ENCODE measurements around the gene IL32.
"Not testable (repeated sequence)": the region's sequence is repeated elsewhere in the genome, so short reads cannot be mapped to it uniquely, and the experiment has no call there.

The IL32 gene

DNA sequence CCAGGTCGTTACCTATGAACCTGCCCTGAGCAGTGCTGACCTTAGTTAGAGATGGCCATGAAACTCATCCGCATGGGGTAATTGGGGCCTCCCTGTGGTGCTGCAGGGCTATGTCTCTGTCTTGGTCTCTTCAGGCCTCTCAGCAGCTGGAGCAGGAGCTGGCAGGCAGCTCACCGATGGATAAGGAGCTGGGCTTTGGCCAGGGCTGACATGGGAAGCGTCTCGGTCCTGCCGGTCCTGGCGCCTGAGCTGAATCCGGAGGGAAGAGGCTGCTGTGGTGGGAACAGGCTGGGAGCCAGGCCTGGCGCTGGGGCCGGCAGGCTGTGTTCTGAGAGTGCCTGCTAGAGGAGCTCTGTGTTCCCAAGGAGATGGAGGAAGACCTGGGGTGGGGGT lies 10.1 kb downstream of the IL32 start:
- H3K4me3 ChIP-seq (replicated peaks in 1 of 2; ENCODE audit: low read depth in 2 of 2, low read length in 2 of 2), result no peak overlapping the region
- TF ChIP-seq, protein P1, sequence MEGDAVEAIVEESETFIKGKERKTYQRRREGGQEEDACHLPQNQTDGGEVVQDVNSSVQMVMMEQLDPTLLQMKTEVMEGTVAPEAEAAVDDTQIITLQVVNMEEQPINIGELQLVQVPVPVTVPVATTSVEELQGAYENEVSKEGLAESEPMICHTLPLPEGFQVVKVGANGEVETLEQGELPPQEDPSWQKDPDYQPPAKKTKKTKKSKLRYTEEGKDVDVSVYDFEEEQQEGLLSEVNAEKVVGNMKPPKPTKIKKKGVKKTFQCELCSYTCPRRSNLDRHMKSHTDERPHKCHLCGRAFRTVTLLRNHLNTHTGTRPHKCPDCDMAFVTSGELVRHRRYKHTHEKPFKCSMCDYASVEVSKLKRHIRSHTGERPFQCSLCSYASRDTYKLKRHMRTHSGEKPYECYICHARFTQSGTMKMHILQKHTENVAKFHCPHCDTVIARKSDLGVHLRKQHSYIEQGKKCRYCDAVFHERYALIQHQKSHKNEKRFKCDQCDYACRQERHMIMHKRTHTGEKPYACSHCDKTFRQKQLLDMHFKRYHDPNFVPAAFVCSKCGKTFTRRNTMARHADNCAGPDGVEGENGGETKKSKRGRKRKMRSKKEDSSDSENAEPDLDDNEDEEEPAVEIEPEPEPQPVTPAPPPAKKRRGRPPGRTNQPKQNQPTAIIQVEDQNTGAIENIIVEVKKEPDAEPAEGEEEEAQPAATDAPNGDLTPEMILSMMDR (IDR thresholded peaks at IDR 0.05; ENCODE audit: low read depth, low read length), result no peak
- peak in 1 of 2 donors; percentile 67 for DNase-seq (ENCODE audit: low read depth in 2 of 2)

DNA sequence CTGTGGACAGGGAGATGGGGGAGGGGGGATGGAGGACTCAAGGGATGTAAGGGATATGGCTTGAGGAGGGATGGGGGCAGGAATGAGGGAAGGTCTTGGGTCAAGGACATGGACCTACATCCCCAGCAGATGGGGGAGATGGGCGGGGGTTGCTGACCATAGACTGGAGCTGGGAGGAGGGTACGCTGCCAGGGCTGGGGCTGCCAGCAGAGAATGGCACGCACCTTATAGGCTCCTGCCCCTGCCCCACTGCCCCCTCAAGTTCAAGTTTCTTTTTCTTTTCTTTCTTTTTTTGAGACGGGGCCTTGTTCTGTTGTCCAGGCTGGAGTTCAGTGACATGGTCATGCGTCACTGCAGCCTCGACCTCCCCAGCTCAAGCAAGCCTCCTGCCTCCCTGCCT lies 10.5 kb downstream of the IL32 start:
- H3K4me3 ChIP-seq (replicated peaks in 1 of 2; ENCODE audit: low read depth in 2 of 2, low read length in 2 of 2); DNase-seq (ENCODE audit: low read depth in 2 of 2): not testable (repeated sequence)

DNA sequence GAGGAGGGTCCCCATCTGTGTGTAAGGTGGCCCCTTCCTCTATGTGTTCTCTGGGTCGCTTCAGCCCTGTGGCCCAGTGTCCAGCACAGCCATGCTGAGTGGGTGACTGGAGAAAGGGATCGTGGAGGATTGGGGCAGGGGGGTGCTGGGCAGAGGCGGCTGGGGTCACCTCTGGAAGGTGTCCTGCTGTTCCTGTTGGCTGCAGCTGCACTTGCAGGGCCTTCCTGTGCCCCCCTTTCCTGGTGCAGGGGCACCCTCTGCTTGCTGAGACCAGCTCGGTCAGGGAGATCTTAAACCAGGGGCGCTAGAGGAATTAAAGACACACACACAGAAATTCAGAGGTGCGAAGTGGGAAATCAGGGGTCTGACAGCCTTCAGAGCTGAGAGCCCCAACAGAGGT lies 11.1 kb downstream of the IL32 start:
- no peak overlapping the region for H3K4me3 ChIP-seq (replicated peaks in 1 of 2; ENCODE audit: low read depth in 2 of 2, low read length in 2 of 2)
- TF ChIP-seq, protein P1 (IDR thresholded peaks at IDR 0.05; ENCODE audit: low read depth, low read length), result no peak
- DNase-seq (ENCODE audit: low read depth in 2 of 2), result no peak

DNA sequence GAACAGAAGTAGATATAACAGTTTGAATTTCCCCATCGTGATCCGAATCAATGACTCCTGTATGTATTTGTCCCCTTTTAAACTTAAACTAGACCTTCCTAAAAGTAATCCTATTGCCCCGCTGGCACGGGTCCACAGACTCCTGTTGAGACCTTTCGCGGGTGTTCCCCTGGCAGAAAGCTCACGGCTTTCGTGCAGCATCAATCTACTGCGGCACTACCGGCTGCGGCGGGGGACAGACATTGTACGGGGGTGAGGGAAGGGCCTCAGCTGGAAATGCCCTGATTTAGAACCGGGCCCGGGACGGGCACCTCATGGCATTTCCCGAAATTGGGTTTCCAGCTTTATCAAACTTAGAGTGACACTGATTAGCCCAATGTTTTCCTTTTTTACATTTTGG lies 14.6 kb downstream of the IL32 start:
- TF ChIP-seq, protein P1 (IDR thresholded peaks at IDR 0.05; ENCODE audit: low read depth, low read length), result no peak
- no peak for DNase-seq (ENCODE audit: low read depth in 2 of 2)
- no peak overlapping the region for H3K4me3 ChIP-seq (replicated peaks in 1 of 2; ENCODE audit: low read depth in 2 of 2, low read length in 2 of 2)

DNA sequence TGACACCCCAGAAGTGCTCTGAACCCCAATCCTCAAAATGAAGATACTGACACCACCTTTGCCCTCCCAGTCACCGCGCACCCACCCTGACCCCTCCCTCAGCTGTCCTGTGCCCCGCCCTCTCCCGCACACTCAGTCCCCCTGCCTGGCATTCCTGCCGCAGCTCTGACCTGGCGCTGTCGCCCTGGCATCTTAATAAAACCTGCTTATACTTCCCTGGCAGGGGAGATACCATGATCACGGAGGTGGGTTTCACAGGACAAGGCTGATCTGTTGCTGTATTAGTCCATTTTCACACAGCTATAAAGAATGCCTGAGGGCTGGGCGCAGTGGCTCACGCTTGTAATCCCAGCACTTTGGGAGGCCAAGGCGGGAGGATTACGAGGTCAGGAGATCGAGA lies 16.5 kb downstream of the IL32 start:
- DNase-seq (ENCODE audit: low read depth in 2 of 2); H3K4me3 ChIP-seq (replicated peaks in 1 of 2; ENCODE audit: low read depth in 2 of 2, low read length in 2 of 2): not testable (repeated sequence)

DNA sequence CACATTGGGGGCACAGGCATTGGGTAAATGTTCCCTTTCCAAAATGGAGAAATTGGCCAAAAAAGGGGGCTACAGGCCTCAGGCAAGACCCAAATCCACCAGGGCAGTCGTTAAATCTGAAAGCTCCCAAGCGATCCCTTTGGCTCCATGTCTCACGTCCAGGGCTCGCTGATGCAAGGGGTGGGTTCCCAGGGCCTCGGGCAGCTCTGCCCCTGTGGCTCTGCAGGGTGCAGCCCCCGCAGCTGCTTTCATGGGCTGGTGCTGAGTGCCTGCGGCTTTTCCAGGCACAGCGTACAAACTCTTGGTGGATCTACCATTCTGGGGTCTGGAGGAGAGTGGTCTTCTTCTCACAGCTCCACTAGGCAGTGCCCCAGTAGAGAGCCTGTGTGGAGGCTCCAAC lies 18.0 kb downstream of the IL32 start:
- DNase-seq (ENCODE audit: low read depth in 2 of 2); H3K4me3 ChIP-seq (replicated peaks in 1 of 2; ENCODE audit: low read depth in 2 of 2, low read length in 2 of 2): not testable (repeated sequence)

DNA sequence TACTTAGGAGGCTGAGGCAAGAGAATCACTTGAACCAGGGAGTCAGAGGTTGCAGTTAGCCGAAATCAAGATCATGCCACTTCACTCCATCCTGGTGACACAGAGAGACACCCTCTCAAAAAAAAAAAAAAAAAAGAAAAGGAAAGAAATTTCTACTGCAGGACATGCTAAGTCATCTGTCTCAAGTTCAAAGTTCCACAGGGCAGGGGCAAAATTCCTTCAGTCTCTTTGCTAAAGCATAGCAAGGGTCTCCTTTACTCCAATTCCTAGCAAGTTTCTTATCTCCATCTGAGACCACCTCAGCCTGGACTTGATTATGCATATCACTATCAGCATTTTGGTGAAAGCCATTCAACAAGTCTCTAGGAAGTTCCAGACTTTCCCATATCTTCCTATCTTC lies 19.1 kb downstream of the IL32 start:
- H3K4me3 ChIP-seq (replicated peaks in 1 of 2; ENCODE audit: low read depth in 2 of 2, low read length in 2 of 2), result no peak overlapping the region
- TF ChIP-seq, protein P1 (IDR thresholded peaks at IDR 0.05; ENCODE audit: low read depth, low read length), result no peak
- DNase-seq (ENCODE audit: low read depth in 2 of 2), result no peak

DNA sequence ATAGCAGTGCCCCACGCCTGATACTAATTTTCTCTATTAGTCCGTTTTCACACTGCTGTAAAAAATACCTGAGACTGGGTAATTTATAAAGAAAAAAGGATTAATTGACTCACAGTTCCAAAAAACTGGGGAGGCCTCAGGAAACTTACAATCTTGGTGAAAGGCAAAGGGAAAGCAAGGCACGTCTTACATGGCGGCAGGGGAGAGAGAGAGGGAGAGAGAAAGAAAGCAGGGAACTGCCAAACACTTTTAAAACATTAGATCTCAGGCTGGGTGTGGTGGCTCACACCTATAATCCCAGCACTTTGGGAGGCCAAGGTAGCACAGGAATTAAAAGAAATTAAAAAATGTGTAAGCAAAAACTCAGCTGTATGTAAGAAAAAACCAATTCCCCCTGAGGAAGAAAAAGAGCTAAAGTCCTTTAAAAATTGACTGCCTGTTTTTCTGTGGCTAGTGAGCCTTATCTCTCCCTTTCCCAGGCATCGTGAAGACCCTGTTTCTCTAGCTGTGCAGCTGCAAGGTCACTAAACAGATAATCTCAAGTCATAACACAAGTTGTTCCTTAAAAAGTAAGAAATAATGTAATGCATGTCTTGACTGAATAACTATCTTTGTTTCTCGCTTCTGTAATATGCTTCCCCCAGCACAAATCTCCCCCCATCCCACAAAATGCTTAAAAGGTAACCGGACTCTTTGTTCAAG lies 19.7 kb downstream of the IL32 start:
- TF ChIP-seq, protein P1 (IDR thresholded peaks at IDR 0.05; ENCODE audit: low read depth, low read length), result no peak
- DNase-seq (ENCODE audit: low read depth in 2 of 2), result no peak
- H3K4me3 ChIP-seq (replicated peaks in 1 of 2; ENCODE audit: low read depth in 2 of 2, low read length in 2 of 2), result no peak overlapping the region

Measured in cardiac fibroblast (primary cell).